Measurements from ENCODE around the gene CDH23. TPM values are rescaled to one million over a fixed set of nuclear protein-coding genes. Genes with fewer than 3 reads are reported as not detected.

CDH23 gene
- total RNA-seq, 6 donors from 2014 or later, result 4.7 to 29.3 (median 10.4) TPM

DNA sequence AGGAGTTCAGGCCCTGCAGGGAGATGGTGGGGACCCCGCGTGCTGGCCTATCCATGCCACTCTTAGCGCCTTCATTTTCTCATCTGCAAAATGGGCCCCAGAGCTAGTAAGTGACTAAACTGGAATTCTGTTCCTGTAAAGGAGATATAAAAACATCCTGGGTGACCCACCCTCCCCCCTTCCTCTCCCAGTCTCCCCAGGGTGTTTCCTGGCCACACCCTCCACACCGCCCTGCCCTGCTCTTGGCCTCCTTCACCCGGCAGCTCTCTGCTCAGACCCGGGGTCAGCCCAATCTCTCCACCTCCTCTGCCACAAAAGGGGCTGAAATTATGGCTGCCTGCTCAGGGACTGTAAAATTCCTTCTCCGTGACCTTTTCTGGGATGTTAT lies 252.2 kb downstream of the CDH23 start:
- WGBS, 2 donors, result 71 to 81% methylated on average over 7 of the region's 7 CpGs
- Histone ChIP-seq H3K27me3 (no peaks in the 10 kb centered on the region), H3K9me3 (no peaks in the 10 kb centered on the region), H3K4me3 (no peak overlapping the region), H3K36me3 (no peaks in the 10 kb centered on the region), H3K27ac (no peak overlapping the region), H3K4me1 (peaks cover 0 to 5% (median 0%) of the 10 kb centered on the region in 4 donors)
- no peak for ATAC-seq (ENCODE audit: low FRiP score in 2 of 2)
- no peak for DNase-seq
- TF ChIP-seq POLR2AphosphoS5 (IDR thresholded peaks at IDR 0.05), result no peak
- no peak for TF ChIP-seq EP300 (IDR thresholded peaks at IDR 0.05)
- TF ChIP-seq POLR2A (IDR thresholded peaks at IDR 0.05), result no peak
- TF ChIP-seq, protein P1, sequence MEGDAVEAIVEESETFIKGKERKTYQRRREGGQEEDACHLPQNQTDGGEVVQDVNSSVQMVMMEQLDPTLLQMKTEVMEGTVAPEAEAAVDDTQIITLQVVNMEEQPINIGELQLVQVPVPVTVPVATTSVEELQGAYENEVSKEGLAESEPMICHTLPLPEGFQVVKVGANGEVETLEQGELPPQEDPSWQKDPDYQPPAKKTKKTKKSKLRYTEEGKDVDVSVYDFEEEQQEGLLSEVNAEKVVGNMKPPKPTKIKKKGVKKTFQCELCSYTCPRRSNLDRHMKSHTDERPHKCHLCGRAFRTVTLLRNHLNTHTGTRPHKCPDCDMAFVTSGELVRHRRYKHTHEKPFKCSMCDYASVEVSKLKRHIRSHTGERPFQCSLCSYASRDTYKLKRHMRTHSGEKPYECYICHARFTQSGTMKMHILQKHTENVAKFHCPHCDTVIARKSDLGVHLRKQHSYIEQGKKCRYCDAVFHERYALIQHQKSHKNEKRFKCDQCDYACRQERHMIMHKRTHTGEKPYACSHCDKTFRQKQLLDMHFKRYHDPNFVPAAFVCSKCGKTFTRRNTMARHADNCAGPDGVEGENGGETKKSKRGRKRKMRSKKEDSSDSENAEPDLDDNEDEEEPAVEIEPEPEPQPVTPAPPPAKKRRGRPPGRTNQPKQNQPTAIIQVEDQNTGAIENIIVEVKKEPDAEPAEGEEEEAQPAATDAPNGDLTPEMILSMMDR (IDR thresholded peaks at IDR 0.05), result no peak

DNA sequence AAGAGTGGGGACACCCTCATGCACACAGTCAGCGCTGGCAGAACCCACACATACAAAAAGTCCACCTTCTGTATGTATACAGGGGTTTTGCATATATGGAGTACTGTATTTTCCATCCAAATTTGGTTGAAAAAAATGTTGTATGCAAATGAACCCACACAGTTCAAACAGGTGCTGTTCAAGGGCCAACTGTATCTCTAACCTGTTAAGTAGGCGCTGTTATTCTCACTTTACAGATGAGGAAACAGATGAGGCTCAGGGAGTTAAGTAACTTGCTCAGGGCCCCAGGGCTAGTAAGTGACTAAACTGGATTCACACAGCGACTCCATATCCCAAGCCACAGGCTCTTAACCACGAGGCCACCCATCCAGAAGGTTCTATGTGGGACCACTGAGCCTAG lies 252.9 kb downstream of the CDH23 start:
- no peaks in the 10 kb centered on the region for H3K36me3 ChIP-seq
- no peak for DNase-seq
- ATAC-seq (ENCODE audit: low FRiP score in 2 of 2), result no peak
- no peak overlapping the region for H3K4me3 ChIP-seq
- peaks cover 0 to 5% (median 0%) of the 10 kb centered on the region in 4 donors for H3K4me1 ChIP-seq
- H3K9me3 ChIP-seq, result no peaks in the 10 kb centered on the region
- 80 to 85% methylated on average over 4 of the region's 4 CpGs for WGBS, 2 donors
- TF ChIP-seq POLR2A (IDR thresholded peaks at IDR 0.05), result no peak
- no peak for TF ChIP-seq EP300 (IDR thresholded peaks at IDR 0.05)
- TF ChIP-seq POLR2AphosphoS5 (IDR thresholded peaks at IDR 0.05), result no peak
- TF ChIP-seq, protein P1 (IDR thresholded peaks at IDR 0.05), result no peak
- H3K27me3 ChIP-seq, result no peaks in the 10 kb centered on the region
- H3K27ac ChIP-seq, result no peak overlapping the region

DNA sequence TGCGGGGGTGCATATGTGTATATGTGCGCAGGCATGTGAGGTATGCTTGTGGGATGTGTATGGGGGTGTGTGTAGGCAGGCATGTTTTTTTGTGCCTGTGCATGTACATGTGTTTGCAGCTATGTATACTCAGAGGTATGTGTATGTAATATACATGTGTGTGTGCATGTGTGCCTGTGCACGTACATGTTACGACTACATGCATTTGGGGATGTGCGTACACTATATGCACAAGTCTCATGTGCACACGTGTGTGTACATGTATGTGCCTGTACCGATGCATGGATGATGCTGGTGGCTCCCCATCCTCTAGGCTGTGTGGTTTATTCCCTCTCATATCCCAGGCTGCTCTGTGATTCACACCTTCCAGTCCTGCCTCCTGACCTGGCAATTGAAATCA lies 253.7 kb downstream of the CDH23 start:
- ATAC-seq (ENCODE audit: low FRiP score in 2 of 2) (no peak), DNase-seq (no peak)
- Histone ChIP-seq H3K9me3 (no peaks in the 10 kb centered on the region), H3K4me3 (no peak overlapping the region), H3K27me3 (no peaks in the 10 kb centered on the region), H3K27ac (no peak overlapping the region), H3K36me3 (no peaks in the 10 kb centered on the region), H3K4me1 (peaks cover 0 to 5% (median 0%) of the 10 kb centered on the region in 4 donors)
- 94 to 99% methylated on average over 7 of the region's 7 CpGs for whole genome bisulfite sequencing, 2 donors
- TF ChIP-seq EP300 (IDR thresholded peaks at IDR 0.05), result no peak
- TF ChIP-seq, protein P1 (IDR thresholded peaks at IDR 0.05), result no peak
- no peak for TF ChIP-seq POLR2A (IDR thresholded peaks at IDR 0.05)
- TF ChIP-seq POLR2AphosphoS5 (IDR thresholded peaks at IDR 0.05), result no peak

DNA sequence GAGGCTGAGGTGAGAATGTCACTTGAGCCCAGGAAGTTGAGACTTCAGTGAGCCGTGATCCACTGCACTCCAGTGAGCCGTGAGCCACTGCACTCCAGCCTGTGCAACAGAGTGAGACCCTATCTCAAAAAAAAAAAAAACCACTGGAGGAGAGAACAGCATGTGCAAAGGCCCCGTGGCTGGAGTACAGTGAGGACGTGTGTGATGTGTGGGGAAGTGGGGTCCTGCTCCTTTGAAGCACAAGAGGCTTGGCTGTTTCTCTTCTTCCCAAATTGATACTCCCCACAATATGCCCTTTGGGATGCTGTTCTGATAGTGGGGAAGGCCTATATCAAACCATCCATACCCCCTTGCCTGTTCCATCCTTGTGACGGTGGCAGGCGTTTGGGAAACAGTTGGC lies 254.7 kb downstream of the CDH23 start:
- no peaks in the 10 kb centered on the region for H3K36me3 ChIP-seq
- DNase-seq (no peak), ATAC-seq (ENCODE audit: low FRiP score in 2 of 2) (no peak)
- H3K27me3 ChIP-seq, result no peaks in the 10 kb centered on the region
- H3K4me3 ChIP-seq, result no peak overlapping the region
- H3K27ac ChIP-seq, result no peak overlapping the region
- WGBS, 2 donors, result 91 to 95% methylated on average over 6 of the region's 6 CpGs
- no peaks in the 10 kb centered on the region for H3K9me3 ChIP-seq
- TF ChIP-seq POLR2AphosphoS5 (IDR thresholded peaks at IDR 0.05) (no peak), POLR2A (IDR thresholded peaks at IDR 0.05) (no peak)
- peaks cover 0 to 5% (median 0%) of the 10 kb centered on the region in 4 donors for H3K4me1 ChIP-seq

DNA sequence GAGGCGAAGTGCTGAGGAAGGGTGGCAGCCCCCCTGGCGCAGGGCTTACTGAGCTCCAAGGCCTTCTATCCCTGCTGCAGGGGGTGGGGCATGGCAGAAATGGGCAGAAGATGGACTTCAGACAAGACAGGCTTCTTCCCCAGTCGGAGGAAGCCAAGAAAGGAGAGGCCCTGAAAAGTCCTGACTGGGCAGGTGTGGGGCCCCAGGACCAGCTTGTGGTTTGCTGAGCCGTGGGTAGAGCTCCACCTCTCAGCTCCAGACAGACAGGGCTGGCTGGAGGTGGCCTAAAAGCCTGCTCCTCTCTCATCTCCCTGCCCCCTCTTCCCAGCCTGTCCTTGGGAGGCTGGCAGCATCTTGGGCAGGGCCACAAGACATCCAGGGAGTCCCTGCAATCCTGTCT lies 255.2 kb downstream of the CDH23 start:
- ATAC-seq (ENCODE audit: low FRiP score in 2 of 2), result no peak
- Histone ChIP-seq H3K36me3 (no peaks in the 10 kb centered on the region), H3K9me3 (no peaks in the 10 kb centered on the region), H3K4me3 (no peak overlapping the region), H3K27me3 (no peaks in the 10 kb centered on the region), H3K27ac (no peak overlapping the region), H3K4me1 (peaks cover 0 to 5% (median 0%) of the 10 kb centered on the region in 4 donors)
- TF ChIP-seq POLR2AphosphoS5 (IDR thresholded peaks at IDR 0.05) (no peak), EP300 (IDR thresholded peaks at IDR 0.05) (no peak), POLR2A (IDR thresholded peaks at IDR 0.05) (no peak)
- TF ChIP-seq, protein P1 (IDR thresholded peaks at IDR 0.05), result no peak
- 85 to 94% methylated on average over 2 to 4 of the region's 4 CpGs for WGBS, 2 donors
- no peak for DNase-seq

Data from upper lobe of left lung (tissue), 6 donors.